B cell (primary cell): Measurements from ENCODE around the gene CHST10.

Experiments used
- EZH2 ChIP-seq: IDR thresholded peaks from 2 replicates; pipeline ENCODE4 v1.6.1; 2012; ENCODE audit warnings: borderline replicate concordance, low read depth, mild to moderate bottlenecking, moderate library complexity, low read length; ENCODE audit not compliant: insufficient read depth, poor library complexity, severe bottlenecking
- TF ChIP-seq, protein P1 (sequence below): fragments of 200-600 bp; IDR thresholded peaks from one replicate; pipeline ENCODE4 v1.8.0; 2022; ENCODE audit warnings: antibody characterized with exemption, mild to moderate bottlenecking

DNA sequence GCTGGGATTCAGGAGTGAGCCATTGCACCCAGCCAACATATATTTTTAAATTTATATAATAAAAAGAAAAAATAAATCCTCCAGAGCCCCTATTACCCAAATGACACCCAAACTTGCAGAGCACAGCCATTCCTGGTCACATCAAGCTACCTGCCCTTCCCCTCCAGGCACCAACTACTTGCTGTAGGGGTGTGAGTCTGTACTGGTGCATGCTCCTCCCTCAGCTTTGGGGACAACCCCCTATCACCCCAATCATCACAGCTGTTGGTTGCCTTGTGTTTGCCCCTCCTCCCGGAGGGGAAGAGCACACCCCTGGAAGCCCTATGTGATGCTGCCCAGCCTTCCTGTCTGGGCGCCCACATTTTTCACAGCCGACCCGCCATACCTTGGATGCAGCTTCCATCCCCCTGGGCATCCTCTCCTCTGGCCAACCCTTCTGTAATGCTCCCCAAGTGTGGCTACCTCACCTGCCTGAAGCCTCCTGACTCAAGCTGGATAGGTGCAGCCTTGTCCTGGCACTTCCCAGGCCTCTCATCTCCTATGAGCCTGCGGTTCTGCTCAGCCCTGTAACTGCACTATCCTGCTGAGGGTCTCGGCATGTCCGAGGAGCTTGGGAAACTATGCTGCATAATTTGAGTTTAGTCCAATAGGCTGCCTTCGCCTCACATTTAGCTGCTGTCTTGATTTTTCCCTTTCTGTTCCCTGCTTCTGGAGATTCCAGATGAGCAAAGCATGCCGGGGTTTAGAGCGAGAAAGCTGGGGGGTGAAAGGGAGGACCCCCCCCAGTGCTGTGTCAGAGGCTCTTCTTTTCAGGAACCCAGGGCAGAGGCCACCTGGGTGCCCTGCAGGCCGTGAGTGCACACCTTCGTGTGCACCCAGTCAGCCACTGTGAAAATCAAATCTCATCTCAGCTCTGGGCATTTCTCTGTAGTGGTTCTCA, 27.2 kb downstream of the CHST10 start:
- TF ChIP-seq, protein P1, sequence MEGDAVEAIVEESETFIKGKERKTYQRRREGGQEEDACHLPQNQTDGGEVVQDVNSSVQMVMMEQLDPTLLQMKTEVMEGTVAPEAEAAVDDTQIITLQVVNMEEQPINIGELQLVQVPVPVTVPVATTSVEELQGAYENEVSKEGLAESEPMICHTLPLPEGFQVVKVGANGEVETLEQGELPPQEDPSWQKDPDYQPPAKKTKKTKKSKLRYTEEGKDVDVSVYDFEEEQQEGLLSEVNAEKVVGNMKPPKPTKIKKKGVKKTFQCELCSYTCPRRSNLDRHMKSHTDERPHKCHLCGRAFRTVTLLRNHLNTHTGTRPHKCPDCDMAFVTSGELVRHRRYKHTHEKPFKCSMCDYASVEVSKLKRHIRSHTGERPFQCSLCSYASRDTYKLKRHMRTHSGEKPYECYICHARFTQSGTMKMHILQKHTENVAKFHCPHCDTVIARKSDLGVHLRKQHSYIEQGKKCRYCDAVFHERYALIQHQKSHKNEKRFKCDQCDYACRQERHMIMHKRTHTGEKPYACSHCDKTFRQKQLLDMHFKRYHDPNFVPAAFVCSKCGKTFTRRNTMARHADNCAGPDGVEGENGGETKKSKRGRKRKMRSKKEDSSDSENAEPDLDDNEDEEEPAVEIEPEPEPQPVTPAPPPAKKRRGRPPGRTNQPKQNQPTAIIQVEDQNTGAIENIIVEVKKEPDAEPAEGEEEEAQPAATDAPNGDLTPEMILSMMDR = no peak
- no peak for TF ChIP-seq EZH2
